ENCODE data around the gene TNIP1. TPM values are rescaled to one million over a fixed set of nuclear protein-coding genes. Genes with fewer than 3 reads are reported as not detected.
A peak's percentile ranks its signal among the peaks of the same experiment; 100 is the strongest.

The TNIP1 gene
- total RNA-seq, 1 donor from 2014 or later, result 512 TPM

GRCh38 chr5:151078490-151079262, 2.2 kb downstream of the TNIP1 start:
- TF ChIP-seq CTCF (IDR thresholded peaks at IDR 0.05), result no peak
- no peaks in the 10 kb centered on the region for H3K27me3 Mint-ChIP-seq
- ATAC-seq (ENCODE audit: low read depth) (peak; percentile 53), DNase-seq (peak; percentile 58)
- no peaks in the 10 kb centered on the region for H3K9me3 Mint-ChIP-seq
- intact Hi-C loops (cut with micrococcal nuclease), result loop anchor here (1.0 kb wide), 4 partner anchors 9 to 46 kb away; no protein-coding TSS in a partner anchor
- peak overlapping the region; percentile 94 for H3K27ac Mint-ChIP-seq
- POLR2A ChIA-PET, result interaction anchor here (0.7 to 11.0 kb wide), 27 partner anchors 9 to 667 kb away, joined by 3 to 242 read pairs (median 8); partner anchors contain the start of genes ANXA6, CCDC69, CD74 and GM2A
- peak overlapping the region; percentile 93 for H3K4me3 Mint-ChIP-seq
- CTCF ChIA-PET, result interaction anchor here (0.7 to 2.7 kb wide), 7 partner anchors 9 to 47 kb away, joined by 3 to 18 read pairs (median 5); no protein-coding TSS in a partner anchor
- peaks cover 89% of the 10 kb centered on the region for H3K4me1 Mint-ChIP-seq
- peaks cover 62% of the 10 kb centered on the region for H3K36me3 Mint-ChIP-seq (ENCODE audit: low read depth)

- ChIA-PET POLR2A (interaction anchor here (0.9 to 11.0 kb wide), 20 partner anchors 8 to 666 kb away, joined by 3 to 242 read pairs (median 14); partner anchors contain the start of genes CCDC69 and CD74), CTCF (interaction anchor here (0.9 to 2.7 kb wide), 4 partner anchors 8 to 48 kb away, joined by 3 to 18 read pairs (median 5); no protein-coding TSS in a partner anchor)
- no peak for TF ChIP-seq CTCF (IDR thresholded peaks at IDR 0.05)
- DNase-seq, result no peak
- Mint-ChIP-seq H3K27ac (peak overlapping the region; percentile 94), H3K4me1 (peaks cover 89% of the 10 kb centered on the region), H3K36me3 (ENCODE audit: low read depth) (peaks cover 68% of the 10 kb centered on the region), H3K9me3 (no peaks in the 10 kb centered on the region), H3K27me3 (no peaks in the 10 kb centered on the region), H3K4me3 (peak overlapping the region; percentile 93)
- peak; percentile 0 for ATAC-seq (ENCODE audit: low read depth)
- intact Hi-C loops (cut with micrococcal nuclease), result loop anchor here (1.0 kb wide), 4 partner anchors 9 to 46 kb away; no protein-coding TSS in a partner anchor
Measured at GRCh38 chr5:151077967-151078366, 2.9 kb downstream of the TNIP1 start.

- no peak for TF ChIP-seq CTCF (IDR thresholded peaks at IDR 0.05)
- H3K9me3 Mint-ChIP-seq, result no peaks in the 10 kb centered on the region
- intact Hi-C loops (cut with micrococcal nuclease), result no loop called here
- ChIA-PET CTCF (interaction anchor here (2.4 kb wide), 1 partner anchor 38 kb away, joined by 8 read pairs; no protein-coding TSS in a partner anchor), POLR2A (interaction anchor here (1.3 to 11.0 kb wide), 10 partner anchors 8 to 180 kb away, joined by 4 to 242 read pairs (median 34); partner anchors contain the start of gene CCDC69)
- H3K27me3 Mint-ChIP-seq, result no peaks in the 10 kb centered on the region
- H3K36me3 Mint-ChIP-seq (ENCODE audit: low read depth), result peaks cover 73% of the 10 kb centered on the region
- DNase-seq, result no peak
- H3K4me3 Mint-ChIP-seq, result peak overlapping the region; percentile 93
- peaks cover 89% of the 10 kb centered on the region for H3K4me1 Mint-ChIP-seq
- H3K27ac Mint-ChIP-seq, result peak overlapping the region; percentile 94
- no peak for ATAC-seq (ENCODE audit: low read depth)
Measured at GRCh38 chr5:151077419-151077818, 3.4 kb downstream of the TNIP1 start.

DNA sequence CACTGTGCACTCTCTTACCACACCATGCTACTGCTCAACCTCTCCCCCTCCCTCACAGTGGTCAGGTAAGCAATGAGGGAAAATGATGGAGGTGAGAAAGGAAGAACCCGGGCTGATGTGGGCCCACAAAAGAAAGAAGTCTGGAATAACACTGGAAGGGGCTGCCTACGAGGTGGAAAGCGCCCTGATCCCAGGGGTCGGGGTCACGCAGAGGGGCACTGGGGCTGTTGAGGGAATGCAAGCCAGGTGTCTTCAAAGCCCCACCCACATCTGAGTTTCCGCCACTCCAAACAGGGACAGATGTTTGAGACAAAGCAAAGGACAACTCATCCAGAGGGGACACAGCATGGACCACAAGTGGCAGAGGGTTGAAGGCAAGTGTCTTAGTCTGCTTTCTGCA, 4.2 kb downstream of the TNIP1 start:
- TF ChIP-seq CTCF (IDR thresholded peaks at IDR 0.05), result no peak
- Mint-ChIP-seq H3K4me1 (peaks cover 91% of the 10 kb centered on the region), H3K27me3 (no peaks in the 10 kb centered on the region), H3K27ac (peak overlapping the region; percentile 94), H3K36me3 (ENCODE audit: low read depth) (peaks cover 81% of the 10 kb centered on the region), H3K4me3 (peak overlapping the region; percentile 93), H3K9me3 (no peaks in the 10 kb centered on the region)
- DNase-seq (no peak), ATAC-seq (ENCODE audit: low read depth) (no peak)
- ChIA-PET CTCF (interaction anchor here (1.0 to 2.4 kb wide), 4 partner anchors 10 to 38 kb away, joined by 3 to 8 read pairs (median 3); no protein-coding TSS in a partner anchor), POLR2A (interaction anchor here (1.2 to 11.0 kb wide), 7 partner anchors 7 to 49 kb away, joined by 6 to 242 read pairs (median 44); no protein-coding TSS in a partner anchor)
- intact Hi-C loops (cut with micrococcal nuclease), result no loop called here
